Measurements from ENCODE around the gene MYH7B.

Gene MYH7B

DNA sequence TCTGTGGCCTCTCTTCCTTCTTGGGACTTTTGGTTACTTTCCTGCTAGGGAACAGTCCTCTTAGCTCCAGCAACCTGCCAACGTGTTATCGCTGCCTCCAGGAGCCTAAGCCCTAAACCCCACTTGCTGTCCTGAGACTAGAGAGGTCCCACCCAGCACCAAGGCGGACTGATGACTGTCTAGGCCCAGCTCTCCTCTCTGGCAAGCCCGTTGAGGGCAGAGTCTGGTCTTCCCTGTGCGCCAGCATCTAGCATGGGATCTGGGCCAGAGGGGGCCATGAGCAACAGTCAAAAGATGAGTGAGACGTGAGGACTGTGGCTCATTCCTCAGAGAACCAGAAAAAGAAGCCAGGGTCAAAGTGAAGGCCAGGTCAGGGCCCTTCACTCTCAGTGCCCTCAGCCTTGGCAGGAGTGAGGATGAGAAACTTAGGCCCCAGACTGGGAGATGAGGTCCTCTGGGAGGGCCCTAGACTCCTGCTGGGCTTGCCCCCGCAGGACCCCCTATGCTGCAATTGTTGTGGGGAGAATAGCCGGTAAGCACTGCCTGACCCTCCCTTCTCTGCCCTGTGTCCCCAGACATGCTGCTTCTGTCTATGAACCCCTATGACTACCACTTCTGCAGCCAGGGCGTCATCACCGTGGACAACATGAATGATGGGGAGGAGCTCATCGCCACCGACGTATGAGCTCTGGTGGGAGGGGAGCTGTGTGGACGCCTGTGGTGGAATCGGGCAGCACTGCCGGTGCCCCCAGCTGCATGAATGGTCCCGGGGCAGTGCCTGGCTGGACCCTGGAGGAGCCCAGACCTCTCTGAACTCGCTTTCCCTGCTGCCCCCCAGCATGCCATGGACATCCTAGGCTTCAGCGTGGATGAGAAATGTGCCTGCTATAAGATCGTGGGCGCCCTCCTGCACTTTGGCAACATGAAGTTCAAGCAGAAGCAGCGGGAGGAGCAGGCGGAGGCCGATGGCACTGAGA lies 30.9 kb downstream of the MYH7B start:
- no peak for DNase-seq (ENCODE audit: extremely low spot score)
- CTCF ChIA-PET, result no interaction called here
- TF ChIP-seq FOXK2 (IDR thresholded peaks at IDR 0.05), result no peak
- no peak for TF ChIP-seq ARNT (IDR thresholded peaks at IDR 0.05)
- TF ChIP-seq LEF1 (IDR thresholded peaks at IDR 0.05; ENCODE audit: borderline replicate concordance), result no peak
- no peak for TF ChIP-seq CTBP1 (IDR thresholded peaks at IDR 0.05; ENCODE audit: borderline replicate concordance)
- no peak for TF ChIP-seq NFRKB (IDR thresholded peaks at IDR 0.05)
- TF ChIP-seq HDGF (IDR thresholded peaks at IDR 0.05; ENCODE audit: borderline replicate concordance), result no peak
- no peak for TF ChIP-seq ELF4 (IDR thresholded peaks at IDR 0.05)
- TF ChIP-seq SP1 (IDR thresholded peaks at IDR 0.05), result no peak
- TF ChIP-seq FOXA1 (IDR thresholded peaks at IDR 0.05), result no peak
- no peak for TF ChIP-seq BHLHE40 (IDR thresholded peaks at IDR 0.05; ENCODE audit: borderline replicate concordance)
- TF ChIP-seq, protein P1, sequence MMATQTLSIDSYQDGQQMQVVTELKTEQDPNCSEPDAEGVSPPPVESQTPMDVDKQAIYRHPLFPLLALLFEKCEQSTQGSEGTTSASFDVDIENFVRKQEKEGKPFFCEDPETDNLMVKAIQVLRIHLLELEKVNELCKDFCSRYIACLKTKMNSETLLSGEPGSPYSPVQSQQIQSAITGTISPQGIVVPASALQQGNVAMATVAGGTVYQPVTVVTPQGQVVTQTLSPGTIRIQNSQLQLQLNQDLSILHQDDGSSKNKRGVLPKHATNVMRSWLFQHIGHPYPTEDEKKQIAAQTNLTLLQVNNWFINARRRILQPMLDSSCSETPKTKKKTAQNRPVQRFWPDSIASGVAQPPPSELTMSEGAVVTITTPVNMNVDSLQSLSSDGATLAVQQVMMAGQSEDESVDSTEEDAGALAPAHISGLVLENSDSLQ (IDR thresholded peaks at IDR 0.05), result no peak
- TF ChIP-seq ZNF384 (IDR thresholded peaks at IDR 0.05), result no peak
- no peak for TF ChIP-seq FOXM1 (IDR thresholded peaks at IDR 0.05; ENCODE audit: borderline replicate concordance)
- TF ChIP-seq SUZ12 (IDR thresholded peaks at IDR 0.05), result no peak
- TF ChIP-seq TARDBP (IDR thresholded peaks at IDR 0.05), result no peak
- no peak for TF ChIP-seq L3MBTL2 (conservative IDR thresholded peaks at IDR 0.05)
- POLR2A ChIA-PET, result no interaction called here

DNA sequence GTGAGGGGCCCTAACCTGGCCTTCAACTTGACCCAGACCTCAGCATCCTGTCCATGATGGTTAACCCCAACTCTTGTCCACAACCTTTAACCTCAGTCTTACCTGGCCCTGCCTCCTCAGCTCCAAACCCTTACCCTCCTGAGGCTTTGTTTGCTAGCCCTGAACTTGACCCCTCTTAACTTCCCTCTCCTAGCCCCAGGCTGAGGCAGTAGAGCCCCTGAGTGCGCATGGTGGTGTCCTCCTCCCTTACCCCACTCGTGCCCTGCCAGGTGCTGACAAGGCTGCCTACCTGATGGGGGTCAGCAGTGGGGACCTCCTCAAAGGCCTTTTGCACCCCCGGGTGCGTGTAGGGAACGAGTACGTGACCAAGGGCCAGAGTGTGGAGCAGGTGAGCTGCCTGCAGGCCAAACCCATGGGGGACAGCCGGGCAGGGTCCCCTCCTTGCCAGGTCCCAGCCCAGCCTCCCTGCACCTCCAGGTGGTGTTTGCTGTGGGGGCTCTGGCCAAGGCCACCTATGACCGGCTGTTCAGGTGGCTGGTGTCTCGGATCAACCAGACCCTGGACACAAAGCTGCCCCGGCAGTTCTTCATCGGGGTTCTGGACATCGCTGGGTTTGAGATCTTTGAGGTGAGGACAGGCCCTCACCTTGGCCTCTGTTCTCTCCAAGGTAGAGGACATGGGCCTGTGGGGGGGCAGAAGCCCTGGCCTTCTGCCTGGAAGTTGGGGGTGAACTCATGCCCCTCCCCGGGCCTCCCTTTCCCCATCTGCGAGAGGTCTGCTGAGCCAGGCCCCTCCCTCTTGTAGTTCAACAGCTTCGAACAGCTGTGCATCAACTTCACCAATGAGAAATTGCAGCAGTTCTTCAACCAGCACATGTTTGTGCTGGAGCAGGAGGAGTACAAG lies 31.9 kb downstream of the MYH7B start:
- POLR2A ChIA-PET, result no interaction called here
- DNase-seq (ENCODE audit: extremely low spot score), result no peak
- TF ChIP-seq NFRKB (IDR thresholded peaks at IDR 0.05) (no peak), ZNF384 (IDR thresholded peaks at IDR 0.05) (no peak), SP1 (IDR thresholded peaks at IDR 0.05) (no peak), BHLHE40 (IDR thresholded peaks at IDR 0.05; ENCODE audit: borderline replicate concordance) (no peak), CTBP1 (IDR thresholded peaks at IDR 0.05; ENCODE audit: borderline replicate concordance) (no peak), L3MBTL2 (conservative IDR thresholded peaks at IDR 0.05) (no peak), FOXM1 (IDR thresholded peaks at IDR 0.05; ENCODE audit: borderline replicate concordance) (no peak)
- TF ChIP-seq, protein P1 (IDR thresholded peaks at IDR 0.05), result no peak
- CTCF ChIA-PET, result no interaction called here

GRCh38 chr20:34988191-34988540 lies 32.5 kb downstream of the MYH7B start:
- DNase-seq (ENCODE audit: extremely low spot score), result no peak
- CTCF ChIA-PET, result no interaction called here
- TF ChIP-seq BHLHE40 (IDR thresholded peaks at IDR 0.05; ENCODE audit: borderline replicate concordance) (no peak), ARNT (IDR thresholded peaks at IDR 0.05) (no peak), SUZ12 (IDR thresholded peaks at IDR 0.05) (no peak), LEF1 (IDR thresholded peaks at IDR 0.05; ENCODE audit: borderline replicate concordance) (no peak), FOXK2 (IDR thresholded peaks at IDR 0.05) (no peak), ZNF384 (IDR thresholded peaks at IDR 0.05) (no peak), SP1 (IDR thresholded peaks at IDR 0.05) (no peak), TARDBP (IDR thresholded peaks at IDR 0.05) (no peak), CTBP1 (IDR thresholded peaks at IDR 0.05; ENCODE audit: borderline replicate concordance) (no peak), ELF4 (IDR thresholded peaks at IDR 0.05) (no peak), HDGF (IDR thresholded peaks at IDR 0.05; ENCODE audit: borderline replicate concordance) (no peak), FOXA1 (IDR thresholded peaks at IDR 0.05) (no peak), FOXM1 (IDR thresholded peaks at IDR 0.05; ENCODE audit: borderline replicate concordance) (no peak), NFRKB (IDR thresholded peaks at IDR 0.05) (no peak), L3MBTL2 (conservative IDR thresholded peaks at IDR 0.05) (no peak)
- TF ChIP-seq, protein P1 (IDR thresholded peaks at IDR 0.05), result no peak
- POLR2A ChIA-PET, result no interaction called here

- ChIA-PET CTCF (no interaction called here), POLR2A (no interaction called here)
- no peak for DNase-seq (ENCODE audit: extremely low spot score)
- TF ChIP-seq L3MBTL2 (conservative IDR thresholded peaks at IDR 0.05) (no peak), FOXA1 (IDR thresholded peaks at IDR 0.05) (no peak), CTBP1 (IDR thresholded peaks at IDR 0.05; ENCODE audit: borderline replicate concordance) (no peak), FOXM1 (IDR thresholded peaks at IDR 0.05; ENCODE audit: borderline replicate concordance) (no peak), SP1 (IDR thresholded peaks at IDR 0.05) (no peak), LEF1 (IDR thresholded peaks at IDR 0.05; ENCODE audit: borderline replicate concordance) (no peak), FOXK2 (IDR thresholded peaks at IDR 0.05) (no peak), SUZ12 (IDR thresholded peaks at IDR 0.05) (no peak), ZNF384 (IDR thresholded peaks at IDR 0.05) (no peak), BHLHE40 (IDR thresholded peaks at IDR 0.05; ENCODE audit: borderline replicate concordance) (no peak), ARNT (IDR thresholded peaks at IDR 0.05) (no peak)
- TF ChIP-seq, protein P1 (IDR thresholded peaks at IDR 0.05), result no peak
These were observed 33.5 kb downstream of the MYH7B start for GRCh38 chr20:34989118-34989517.
